HUES48 (cell line): ENCODE measurements around the gene RNF115.
"Not testable (repeated sequence)": the region's sequence is repeated elsewhere in the genome, so short reads cannot be mapped to it uniquely, and the experiment has no call there.

Experiments
- H3K27ac ChIP-seq: one replicate; pipeline ENCODE4 v1.7.0; 2013; ENCODE audit warnings: low read depth, low read length, inconsistent platforms
- H3K27me3 ChIP-seq: 2 replicates; pipeline ENCODE4 v1.6.1; 2013; ENCODE audit warnings: mild to moderate bottlenecking, low read length; ENCODE audit not compliant: control insufficient read depth, insufficient read depth
- H3K36me3 ChIP-seq: 2 replicates; pipeline ENCODE4 v1.6.1; 2013; ENCODE audit warnings: low read length; ENCODE audit not compliant: control insufficient read depth, insufficient read depth
- H3K4me1 ChIP-seq: 2 replicates; pipeline ENCODE4 v1.6.1; 2013; ENCODE audit warnings: mild to moderate bottlenecking, low read length; ENCODE audit not compliant: control insufficient read depth, insufficient read depth
- H3K4me3 ChIP-seq: 2 replicates; pipeline ENCODE4 v1.5.1; 2013; ENCODE audit warnings: mild to moderate bottlenecking, low read depth, low read length
- H3K9ac ChIP-seq: 2 replicates; pipeline ENCODE4 v1.6.1; 2013; ENCODE audit warnings: mild to moderate bottlenecking, low read depth, low read length, moderate library complexity
- H3K9me3 ChIP-seq: 2 replicates; pipeline ENCODE4 v1.6.1; 2013; ENCODE audit warnings: low read length; ENCODE audit not compliant: control insufficient read depth, insufficient read depth

The RNF115 gene

DNA sequence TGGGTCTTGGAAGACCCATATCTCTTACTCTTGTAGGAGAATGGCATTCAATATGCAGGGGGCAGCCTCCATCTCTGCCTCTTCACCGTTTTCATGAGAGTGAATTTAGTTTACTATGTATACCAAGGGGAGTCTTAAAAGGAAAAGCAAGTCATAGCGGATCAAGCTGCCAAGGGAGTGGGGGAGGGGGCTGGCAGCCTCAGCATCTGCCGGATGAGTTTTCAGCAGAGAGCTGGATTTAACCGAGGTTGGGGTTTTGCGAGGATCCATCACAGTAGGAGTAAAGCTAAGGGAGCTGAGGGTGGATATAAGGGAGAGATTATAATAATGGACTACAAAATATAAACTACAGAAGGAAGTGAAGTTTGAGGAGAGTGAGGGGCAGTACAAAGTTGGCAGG, 94.7 kb downstream of the RNF115 start:
- Histone ChIP-seq H3K9me3 (no peaks in the 10 kb centered on the region), H3K27ac (no peak overlapping the region), H3K4me1 (peaks cover 14% of the 10 kb centered on the region), H3K27me3 (no peaks in the 10 kb centered on the region), H3K9ac (no peak overlapping the region), H3K4me3 (no peak overlapping the region), H3K36me3 (no peaks in the 10 kb centered on the region)

- H3K27me3 ChIP-seq, H3K9me3 ChIP-seq, H3K4me3 ChIP-seq, H3K36me3 ChIP-seq, H3K27ac ChIP-seq, H3K4me1 ChIP-seq, H3K9ac ChIP-seq: not testable (repeated sequence)
These were observed 97.7 kb downstream of the RNF115 start for GRCh38 chr1:145726193-145726592.

DNA sequence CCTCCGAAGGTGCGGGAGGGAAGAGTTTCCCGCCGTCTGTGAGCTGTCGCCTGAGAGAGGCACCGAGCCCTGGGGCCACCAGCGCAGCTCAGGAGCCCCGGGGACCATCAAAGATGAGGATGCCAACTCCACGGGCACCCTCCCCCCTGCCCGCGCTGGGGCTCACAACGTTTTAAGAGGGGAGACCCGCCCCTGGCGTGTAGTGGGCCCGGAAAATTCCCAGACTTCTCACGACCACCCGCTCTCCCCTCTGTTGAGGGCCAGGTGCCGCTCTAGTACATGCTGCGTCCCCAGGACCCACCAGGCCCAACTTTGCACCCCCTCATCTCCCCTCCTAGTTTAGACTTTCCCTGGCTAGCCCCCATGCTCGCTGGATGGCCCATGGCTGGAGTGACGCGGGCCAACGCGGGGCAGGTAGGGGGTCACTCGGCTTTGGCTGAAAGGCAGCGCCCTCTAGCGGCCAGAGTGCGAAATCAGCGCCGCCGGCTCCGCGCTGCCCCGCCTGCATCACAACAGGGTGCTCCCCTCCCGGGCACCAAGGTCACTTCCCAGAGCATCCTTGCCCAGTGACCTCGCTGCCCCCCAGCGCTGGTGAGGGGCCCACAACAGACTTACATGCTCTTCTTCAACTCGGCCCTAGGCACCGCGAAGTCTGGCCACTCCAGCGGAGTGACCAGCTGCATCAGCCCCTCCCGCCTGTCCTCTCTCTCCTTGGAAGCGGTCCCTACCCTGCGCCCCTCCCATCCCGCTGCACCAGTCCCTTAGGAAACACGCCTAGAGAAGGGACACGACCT, 102.8 kb downstream of the RNF115 start:
- Histone ChIP-seq H3K27me3 (peaks cover 21% of the 10 kb centered on the region), H3K4me1 (no peaks in the 10 kb centered on the region), H3K36me3 (no peaks in the 10 kb centered on the region), H3K9ac (no peak overlapping the region), H3K27ac (no peak overlapping the region), H3K4me3 (peak overlapping the region; percentile 59), H3K9me3 (no peaks in the 10 kb centered on the region)

DNA sequence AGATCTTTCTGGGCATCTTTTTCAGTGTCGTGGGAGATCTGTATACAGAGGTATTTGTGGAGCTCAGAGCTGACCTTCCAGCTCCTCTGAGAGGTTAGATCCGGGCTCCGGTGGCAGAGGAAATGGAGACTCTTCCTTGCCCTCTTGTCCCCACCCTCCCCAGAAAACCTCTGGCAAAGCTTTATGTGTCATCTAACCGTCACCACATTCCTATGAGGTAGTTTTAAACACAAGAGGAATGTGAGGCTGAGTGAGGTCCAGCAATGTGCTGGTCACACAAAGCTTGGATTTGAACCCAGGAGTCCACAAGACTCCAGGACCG, 103.4 kb downstream of the RNF115 start:
- Histone ChIP-seq H3K9ac (no peak overlapping the region), H3K27ac (no peak overlapping the region), H3K27me3 (peaks cover 21% of the 10 kb centered on the region), H3K36me3 (no peaks in the 10 kb centered on the region), H3K9me3 (no peaks in the 10 kb centered on the region), H3K4me1 (no peaks in the 10 kb centered on the region), H3K4me3 (peak overlapping the region; percentile 59; the same call in 1 of the 2 replicates)

GRCh38 chr1:145719230-145720079, 104.4 kb downstream of the RNF115 start, which contains the start of gene CD160:
Gene CD160, plus strand, starts transcription at chr1:145719499. Its CDS starts 8,829 bp downstream, at chr1:145728328.
- Histone ChIP-seq H3K9ac (no peak within 1 kb of the TSS), H3K27ac (no peak within 1 kb of the TSS)

GRCh38 chr1:145718465-145718864, 105.4 kb downstream of the RNF115 start:
- H3K27me3 ChIP-seq, result peaks cover 21% of the 10 kb centered on the region
- H3K27ac ChIP-seq, H3K9me3 ChIP-seq, H3K36me3 ChIP-seq, H3K9ac ChIP-seq, H3K4me3 ChIP-seq, H3K4me1 ChIP-seq: not testable (repeated sequence)

More at GRCh38 chr1:145719230-145720079, 104.4 kb downstream of the RNF115 start, which contains the start of gene CD160:
- H3K9me3 ChIP-seq, result no peaks in the 10 kb centered on the region
- no peaks in the 10 kb centered on the region for H3K36me3 ChIP-seq
- no peak within 1 kb of the TSS for H3K4me3 ChIP-seq
- no peaks in the 10 kb centered on the region for H3K4me1 ChIP-seq
- H3K27me3 ChIP-seq, result peaks cover 21% of the 10 kb centered on the region

- Histone ChIP-seq H3K4me1 (no peaks in the 10 kb centered on the region), H3K9me3 (no peaks in the 10 kb centered on the region), H3K9ac (no peak overlapping the region), H3K27ac (no peak overlapping the region), H3K36me3 (no peaks in the 10 kb centered on the region), H3K27me3 (peaks cover 21% of the 10 kb centered on the region), H3K4me3 (no peak overlapping the region)
These were observed 106.1 kb downstream of the RNF115 start for GRCh38 chr1:145717833-145718232.

GRCh38 chr1:145716641-145717345, 107.1 kb downstream of the RNF115 start:
- H3K36me3 ChIP-seq, result no peaks in the 10 kb centered on the region
- no peaks in the 10 kb centered on the region for H3K4me1 ChIP-seq
- no peaks in the 10 kb centered on the region for H3K9me3 ChIP-seq
- H3K27ac ChIP-seq, result no peak overlapping the region
- no peak overlapping the region for H3K4me3 ChIP-seq
- peaks cover 21% of the 10 kb centered on the region for H3K27me3 ChIP-seq
- no peak overlapping the region for H3K9ac ChIP-seq

DNA sequence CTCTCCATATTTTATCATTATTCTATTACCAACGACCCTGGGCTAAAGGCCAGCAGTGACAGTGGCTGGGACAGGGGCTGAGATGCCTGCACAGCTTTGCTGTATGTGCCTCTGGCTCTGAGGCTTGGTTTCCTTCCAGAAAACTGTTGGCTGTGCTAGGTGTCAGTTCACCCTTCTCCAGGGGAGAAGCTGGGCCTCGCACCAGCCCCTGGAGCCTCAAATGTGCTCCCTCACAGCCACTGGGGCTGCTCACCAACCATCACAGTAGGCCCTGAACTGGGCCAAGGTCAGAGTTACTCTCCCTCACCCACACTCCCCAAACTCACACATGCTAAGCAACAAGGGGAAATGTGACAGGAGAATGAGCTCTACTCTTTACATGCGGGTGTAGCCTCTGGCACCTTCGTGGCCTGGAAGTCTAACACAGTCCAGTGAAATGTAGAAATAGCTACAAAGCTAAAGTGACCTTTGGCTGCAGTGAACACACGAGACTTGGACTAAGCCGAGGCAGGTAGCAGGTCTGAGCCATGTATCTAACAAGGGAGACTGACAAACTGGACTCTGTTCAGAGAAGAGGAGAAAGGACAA, 109.3 kb downstream of the RNF115 start:
- Histone ChIP-seq H3K9ac (no peak overlapping the region), H3K4me1 (no peaks in the 10 kb centered on the region), H3K9me3 (no peaks in the 10 kb centered on the region), H3K27me3 (peaks cover 5% of the 10 kb centered on the region; the same call in 1 of the 2 replicates), H3K36me3 (no peaks in the 10 kb centered on the region), H3K4me3 (no peak overlapping the region), H3K27ac (no peak overlapping the region)

DNA sequence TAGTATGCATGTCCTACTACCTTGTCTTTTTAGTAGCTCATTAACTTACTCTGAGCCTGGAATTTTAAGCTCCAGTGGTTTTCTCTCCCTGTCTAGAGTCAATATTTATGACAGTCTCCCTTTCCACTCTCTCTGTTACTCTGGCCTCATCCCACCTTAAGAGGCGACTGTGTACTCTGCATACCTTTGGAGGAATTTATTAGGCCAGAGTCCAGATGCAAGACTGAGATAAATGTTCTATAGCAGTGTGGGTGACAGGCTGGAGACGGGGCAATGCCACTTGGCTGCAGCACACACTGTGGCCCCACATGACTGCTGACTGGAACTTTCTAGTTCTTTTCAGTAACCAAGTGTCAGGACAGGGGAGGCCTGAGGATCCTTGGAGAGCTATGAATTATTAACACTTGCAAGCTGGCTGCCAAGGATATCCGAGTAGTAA, 112.7 kb downstream of the RNF115 start:
- no peaks in the 10 kb centered on the region for H3K27me3 ChIP-seq
- H3K36me3 ChIP-seq, result no peaks in the 10 kb centered on the region
- peaks cover 7% of the 10 kb centered on the region for H3K4me1 ChIP-seq
- no peaks in the 10 kb centered on the region for H3K9me3 ChIP-seq
- peak overlapping the region; percentile 25 for H3K27ac ChIP-seq
- no peak overlapping the region for H3K9ac ChIP-seq
- no peak overlapping the region for H3K4me3 ChIP-seq
